OCI-LY1 (cell line): ENCODE data around the gene BRI3BP.

Experiments
- H2AFZ ChIP-seq: fragments of 200-600 bp; sonication (generic), shearing (Covaris generic); 2 replicates; pipeline ENCODE4 v1.6.0; 2014; ENCODE audit warnings: antibody characterized with exemption, mild to moderate bottlenecking, low read length
- H3F3A ChIP-seq: fragments of 200-600 bp; sonication (generic), shearing (Covaris generic); 2 replicates; pipeline ENCODE4 v1.6.0; 2014; ENCODE audit warnings: mild to moderate bottlenecking, antibody characterized with exemption, low read length, moderate library complexity; ENCODE audit not compliant: insufficient read depth
- H3K27ac ChIP-seq: fragments of 200-600 bp; sonication (generic); 2 replicates; pipeline ENCODE4 v1.5.1; 2014; ENCODE audit warnings: low read length, mixed run types, mild to moderate bottlenecking, low read depth; ENCODE audit not compliant: poor library complexity, severe bottlenecking
- H3K27me3 ChIP-seq: fragments of 200-600 bp; sonication (generic); 2 replicates; pipeline ENCODE4 v1.6.0; 2014; ENCODE audit warnings: antibody characterized with exemption, mild to moderate bottlenecking, low read length, moderate library complexity; ENCODE audit not compliant: insufficient read depth
- H3K36me3 ChIP-seq: fragments of 200-600 bp; sonication (generic); 2 replicates; pipeline ENCODE4 v1.6.1; 2014; ENCODE audit warnings: mild to moderate bottlenecking, antibody characterized with exemption, low read length, moderate library complexity, mixed read lengths; ENCODE audit not compliant: insufficient read depth
- H3K4me1 ChIP-seq: fragments of 200-600 bp; sonication (generic); 2 replicates; pipeline ENCODE4 v1.5.1; 2014; ENCODE audit warnings: mild to moderate bottlenecking, low read length, moderate library complexity; ENCODE audit not compliant: insufficient read depth, severe bottlenecking
- H3K4me2 ChIP-seq: fragments of 200-600 bp; sonication (generic), shearing (Covaris generic); 2 replicates; pipeline ENCODE4 v1.6.1; 2014; ENCODE audit warnings: low read length
- H3K4me3 ChIP-seq: fragments of 200-600 bp; sonication (generic); 2 replicates; pipeline ENCODE4 v1.5.1; 2014; ENCODE audit warnings: low read length, low read depth, mild to moderate bottlenecking, mixed read lengths; ENCODE audit not compliant: poor library complexity, severe bottlenecking
- H3K79me2 ChIP-seq: fragments of 200-600 bp; shearing (Covaris generic); 2 replicates; pipeline ENCODE4 v1.6.1; 2016; ENCODE audit warnings: mixed run types, low read length, mixed read lengths; ENCODE audit not compliant: insufficient read depth
- H3K9ac ChIP-seq: fragments of 200-600 bp; sonication (generic), shearing (Covaris generic); 2 replicates; pipeline ENCODE4 v1.6.1; 2014; ENCODE audit warnings: mild to moderate bottlenecking, low read length, mixed read lengths
- H3K9me2 ChIP-seq: fragments of 200-600 bp; sonication (generic), shearing (Covaris generic); 2 replicates; pipeline ENCODE4 v1.6.1; 2014; ENCODE audit warnings: low read depth, mild to moderate bottlenecking, low read length, mixed read lengths
- H3K9me3 ChIP-seq: fragments of 200-600 bp; shearing (Covaris generic); 2 replicates; pipeline ENCODE4 v1.6.1; 2014; ENCODE audit warnings: low read length, mixed read lengths
- H4K20me1 ChIP-seq: fragments of 200-600 bp; sonication (generic), shearing (Covaris generic); 2 replicates; pipeline ENCODE4 v1.6.0; 2016; ENCODE audit warnings: mild to moderate bottlenecking, low read length; ENCODE audit not compliant: insufficient read depth
- CTCF ChIP-seq: fragments of 200-600 bp; sonication (generic), shearing (Covaris generic); IDR thresholded peaks from 2 replicates; pipeline ENCODE4 v1.5.1; 2017; ENCODE audit warnings: mild to moderate bottlenecking, antibody characterized with exemption, low read length, moderate library complexity, mixed read lengths
- EZH2 ChIP-seq: fragments of 200-600 bp; sonication (generic), shearing (Covaris generic); IDR thresholded peaks from 2 replicates; pipeline ENCODE4 v1.8.0; 2017; ENCODE audit warnings: borderline replicate concordance, mixed run types, mild to moderate bottlenecking, antibody characterized with exemption, low read length, moderate library complexity, mixed read lengths

Gene BRI3BP

GRCh38 chr12:124968656-124969055 is 24.8 kb upstream of the BRI3BP start:
- Histone ChIP-seq H3K9ac (no peak overlapping the region), H3K9me2 (no peaks in the 10 kb centered on the region), H4K20me1 (no peaks in the 10 kb centered on the region), H3K4me3 (no peak overlapping the region), H2AFZ (no peak overlapping the region), H3F3A (no peaks in the 10 kb centered on the region), H3K79me2 (no peaks in the 10 kb centered on the region), H3K27me3 (no peaks in the 10 kb centered on the region), H3K4me2 (no peak overlapping the region), H3K27ac (no peak overlapping the region), H3K36me3 (peaks cover 84% of the 10 kb centered on the region), H3K4me1 (no peaks in the 10 kb centered on the region), H3K9me3 (no peaks in the 10 kb centered on the region)
- TF ChIP-seq CTCF: no peak
- no peak for TF ChIP-seq EZH2

- no peak overlapping the region for H3K27ac ChIP-seq
- H3K4me1 ChIP-seq: no peaks in the 10 kb centered on the region
- no peaks in the 10 kb centered on the region for H3K79me2 ChIP-seq
- H3K4me2 ChIP-seq: no peak overlapping the region
- H3F3A ChIP-seq: no peaks in the 10 kb centered on the region
- no peaks in the 10 kb centered on the region for H4K20me1 ChIP-seq
- no peak overlapping the region for H2AFZ ChIP-seq
- H3K27me3 ChIP-seq: no peaks in the 10 kb centered on the region
- H3K9me2 ChIP-seq: no peaks in the 10 kb centered on the region
- peaks cover 84% of the 10 kb centered on the region for H3K36me3 ChIP-seq
- no peak for TF ChIP-seq EZH2
- H3K4me3 ChIP-seq: no peak overlapping the region
- no peak overlapping the region for H3K9ac ChIP-seq
- no peaks in the 10 kb centered on the region for H3K9me3 ChIP-seq
Observed at GRCh38 chr12:124970647-124971402, 22.6 kb upstream of the BRI3BP start.

GRCh38 chr12:124971603-124972002 is 21.8 kb upstream of the BRI3BP start:
- no peaks in the 10 kb centered on the region for H3K79me2 ChIP-seq
- no peaks in the 10 kb centered on the region for H3K9me2 ChIP-seq
- no peak overlapping the region for H3K4me2 ChIP-seq
- H3F3A ChIP-seq: no peaks in the 10 kb centered on the region
- H3K9ac ChIP-seq: no peak overlapping the region
- no peak overlapping the region for H3K27ac ChIP-seq
- H3K36me3 ChIP-seq: peaks cover 82% of the 10 kb centered on the region
- no peaks in the 10 kb centered on the region for H3K9me3 ChIP-seq
- H3K4me3 ChIP-seq: no peak overlapping the region
- no peaks in the 10 kb centered on the region for H4K20me1 ChIP-seq
- no peaks in the 10 kb centered on the region for H3K27me3 ChIP-seq
- H3K4me1 ChIP-seq: no peaks in the 10 kb centered on the region
- TF ChIP-seq CTCF (no peak), EZH2 (no peak)
- H2AFZ ChIP-seq: no peak overlapping the region

GRCh38 chr12:124972211-124972610 is 21.2 kb upstream of the BRI3BP start:
- Histone ChIP-seq H3K9me2 (no peaks in the 10 kb centered on the region), H3K79me2 (no peaks in the 10 kb centered on the region), H3K36me3 (peaks cover 80% of the 10 kb centered on the region), H3K27me3 (no peaks in the 10 kb centered on the region), H4K20me1 (no peaks in the 10 kb centered on the region), H3F3A (no peaks in the 10 kb centered on the region), H3K4me3 (no peak overlapping the region), H3K4me1 (no peaks in the 10 kb centered on the region), H2AFZ (no peak overlapping the region), H3K27ac (no peak overlapping the region), H3K9me3 (no peaks in the 10 kb centered on the region), H3K9ac (no peak overlapping the region), H3K4me2 (no peak overlapping the region)
- TF ChIP-seq CTCF (no peak), EZH2 (no peak)
